Esophagus muscularis mucosa (tissue), 4 donors: ENCODE measurements around the gene ZBTB37. TPM values are rescaled to one million over a fixed set of nuclear protein-coding genes. Genes with fewer than 3 reads are reported as not detected.
"Not testable (repeated sequence)": the region's sequence is repeated elsewhere in the genome, so short reads cannot be mapped to it uniquely, and the experiment has no call there.

Experiments
- DNase-seq: peaks from one replicate; pipeline ENCODE4 v3.0.0-alpha.2; 2017; ENCODE audit errors: extremely low spot score
- H3K27ac ChIP-seq, 4 donors: fragments of 200-600 bp; sonication (generic); replicated peaks in 1 of 4; 1 replicate in 3 of 4; 2 replicates in 1 of 4; pipeline ENCODE4 v1.5.1; 2016 to 2019; ENCODE audit warnings: mild to moderate bottlenecking in 1 of 4
- H3K27me3 ChIP-seq, 4 donors: fragments of 200-600 bp; sonication (generic); one replicate each; pipeline versions ENCODE4 v1.5.1 to v1.6.0; 2016 to 2019
- H3K36me3 ChIP-seq, 4 donors: fragments of 200-600 bp; sonication (generic); one replicate each; pipeline ENCODE4 v1.5.1; 2016 to 2019
- H3K4me1 ChIP-seq, 4 donors: fragments of 200-600 bp; sonication (generic); one replicate each; pipeline ENCODE4 v1.5.1; 2016 to 2019
- H3K4me3 ChIP-seq, 4 donors: fragments of 200-600 bp; sonication (generic); 1 replicate in 2 of 4; 2 replicates in 2 of 4; pipeline ENCODE4 v1.5.1; 2016 to 2019; ENCODE audit warnings: mild to moderate bottlenecking in 4 of 4, moderate library complexity in 1 of 4
- H3K9me3 ChIP-seq, 4 donors: fragments of 200-600 bp; sonication (generic); 1 replicate in 3 of 4; 2 replicates in 1 of 4; pipeline ENCODE4 v1.5.1; 2016 to 2019
- EP300 ChIP-seq: sonication (generic); formaldehyde crosslinking; IDR thresholded peaks from one replicate; pipeline ENCODE4 v1.6.1; 2017; ENCODE audit warnings: antibody characterized with exemption
- POLR2A ChIP-seq: fragments of 450-650 bp; IDR thresholded peaks from one replicate; pipeline ENCODE4 v1.6.1; 2017; ENCODE audit warnings: antibody characterized with exemption, moderate library complexity, mild to moderate bottlenecking, low read depth
- POLR2AphosphoS5 ChIP-seq, 2 donors: sonication (generic); formaldehyde crosslinking; IDR thresholded peaks; one replicate each; pipeline ENCODE4 v1.6.1; 2017; ENCODE audit warnings: antibody characterized with exemption in 2 of 2
- WGBS: methylation state at CpG from one replicate; pipeline ENCODE4 v1.1.5; 2018; 5-methylcytosine and 5-hydroxymethylcytosine counted together
- intact Hi-C: fragments of 100-400 bp; cut with DNase I; formaldehyde crosslinking; loops from one replicate; pipeline ENCODE4 v1.15.1; 2023
- total RNA-seq, 4 donors: library from RNA; depleted of rRNA; stranded (reverse); fragments of >200 nt; gene quantifications; one replicate each; pipeline versions ENCODE4 v1.1.0 to v1.2.1, GENCODE V29; 2016
- TF ChIP-seq, protein P1 (sequence below), 3 experiments: fragments of 200-600 bp in 2 of 3; fragments of 450-650 bp in 1 of 3; sonication (generic) in 2 of 3; IDR thresholded peaks; one replicate each; pipeline ENCODE4 v1.5.1; 2017 to 2019; ENCODE audit warnings: antibody characterized with exemption in 3 of 3, mild to moderate bottlenecking in 2 of 3, moderate library complexity in 1 of 3

ZBTB37 gene
- total RNA-seq, 4 donors from 2014 or later: 6.1 to 9.3 (median 7.0) TPM

- Histone ChIP-seq H3K4me1 (peaks cover 9 to 27% (median 21%) of the 10 kb centered on the region in 4 donors), H3K27ac (no peak overlapping the region), H3K4me3 (no peak overlapping the region), H3K27me3 (no peaks in the 10 kb centered on the region), H3K9me3 (no peaks in the 10 kb centered on the region), H3K36me3 (peaks cover 32 to 95% (median 82%) of the 10 kb centered on the region in 4 donors)
- intact Hi-C loops: no loop called here
- DNase-seq: no peak
- no peak for TF ChIP-seq POLR2A
- 94% methylated on average over 7 of the region's 7 CpGs for WGBS
Observed at GRCh38 chr1:173861731-173862145, 6.4 kb upstream of the ZBTB37 start.

GRCh38 chr1:173862146-173862768 lies 5.9 kb upstream of the ZBTB37 start:
- H3K27me3 ChIP-seq, DNase-seq, H3K4me3 ChIP-seq, H3K9me3 ChIP-seq, H3K27ac ChIP-seq, intact Hi-C loops: not testable (repeated sequence)
- 94% methylated on average over 9 of the region's 13 CpGs for WGBS
- H3K4me1 ChIP-seq: peaks cover 14 to 32% (median 27%) of the 10 kb centered on the region in 4 donors
- peaks cover 32 to 90% (median 79%) of the 10 kb centered on the region in 4 donors for H3K36me3 ChIP-seq

DNA sequence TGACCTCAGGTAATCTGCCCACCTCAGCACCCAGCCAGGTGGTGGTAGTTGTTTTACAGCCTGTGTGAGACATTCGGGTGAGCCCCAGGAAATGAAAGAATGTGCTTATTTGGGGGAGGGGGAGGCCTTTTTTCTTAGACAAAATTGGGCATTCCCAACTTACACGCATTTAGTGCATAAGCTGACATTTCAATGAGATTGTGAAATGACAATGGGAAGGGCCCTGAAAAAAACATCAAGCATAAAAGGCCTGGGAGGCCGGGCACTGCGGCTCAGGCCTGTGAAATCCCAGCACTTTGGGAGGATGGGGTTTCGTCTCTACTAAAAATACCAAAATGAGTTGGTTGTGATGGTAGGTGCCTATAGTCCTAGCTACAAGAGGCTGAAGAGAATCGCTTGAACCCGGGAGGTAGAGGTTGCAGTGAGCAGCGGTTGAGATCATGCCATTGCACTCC lies 5.4 kb upstream of the ZBTB37 start:
- Histone ChIP-seq H3K27ac (no peak overlapping the region), H3K4me1 (peaks cover 14 to 32% (median 30%) of the 10 kb centered on the region in 4 donors), H3K27me3 (no peaks in the 10 kb centered on the region), H3K36me3 (peaks cover 32 to 86% (median 73%) of the 10 kb centered on the region in 4 donors), H3K4me3 (no peak overlapping the region), H3K9me3 (no peaks in the 10 kb centered on the region)
- TF ChIP-seq POLR2A: no peak
- TF ChIP-seq EP300: no peak
- TF ChIP-seq POLR2AphosphoS5 (IDR thresholded peaks at IDR 0.05): no peak
- TF ChIP-seq, protein P1, sequence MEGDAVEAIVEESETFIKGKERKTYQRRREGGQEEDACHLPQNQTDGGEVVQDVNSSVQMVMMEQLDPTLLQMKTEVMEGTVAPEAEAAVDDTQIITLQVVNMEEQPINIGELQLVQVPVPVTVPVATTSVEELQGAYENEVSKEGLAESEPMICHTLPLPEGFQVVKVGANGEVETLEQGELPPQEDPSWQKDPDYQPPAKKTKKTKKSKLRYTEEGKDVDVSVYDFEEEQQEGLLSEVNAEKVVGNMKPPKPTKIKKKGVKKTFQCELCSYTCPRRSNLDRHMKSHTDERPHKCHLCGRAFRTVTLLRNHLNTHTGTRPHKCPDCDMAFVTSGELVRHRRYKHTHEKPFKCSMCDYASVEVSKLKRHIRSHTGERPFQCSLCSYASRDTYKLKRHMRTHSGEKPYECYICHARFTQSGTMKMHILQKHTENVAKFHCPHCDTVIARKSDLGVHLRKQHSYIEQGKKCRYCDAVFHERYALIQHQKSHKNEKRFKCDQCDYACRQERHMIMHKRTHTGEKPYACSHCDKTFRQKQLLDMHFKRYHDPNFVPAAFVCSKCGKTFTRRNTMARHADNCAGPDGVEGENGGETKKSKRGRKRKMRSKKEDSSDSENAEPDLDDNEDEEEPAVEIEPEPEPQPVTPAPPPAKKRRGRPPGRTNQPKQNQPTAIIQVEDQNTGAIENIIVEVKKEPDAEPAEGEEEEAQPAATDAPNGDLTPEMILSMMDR (IDR thresholded peaks at IDR 0.05): no peak
- 62% methylated on average over 8 of the region's 8 CpGs for WGBS
- intact Hi-C loops: no loop called here
- DNase-seq: no peak

GRCh38 chr1:173863224-173864161 lies 4.7 kb upstream of the ZBTB37 start:
- no peaks in the 10 kb centered on the region for H3K27me3 ChIP-seq
- H3K4me3 ChIP-seq: no peak overlapping the region
- intact Hi-C loops: no loop called here
- H3K27ac ChIP-seq: no peak overlapping the region
- TF ChIP-seq POLR2AphosphoS5 (IDR thresholded peaks at IDR 0.05) (no peak), EP300 (no peak), POLR2A (no peak)
- TF ChIP-seq, protein P1 (IDR thresholded peaks at IDR 0.05): no peak
- DNase-seq: no peak
- H3K36me3 ChIP-seq: peaks cover 32 to 79% (median 67%) of the 10 kb centered on the region in 4 donors
- peaks cover 14 to 32% (median 30%) of the 10 kb centered on the region in 4 donors for H3K4me1 ChIP-seq
- H3K9me3 ChIP-seq: no peaks in the 10 kb centered on the region

- no peaks in the 10 kb centered on the region for H3K9me3 ChIP-seq
- H3K36me3 ChIP-seq: peaks cover 32 to 71% (median 60%) of the 10 kb centered on the region in 4 donors
- peaks cover 18 to 39% (median 38%) of the 10 kb centered on the region in 4 donors for H3K4me1 ChIP-seq
- no peaks in the 10 kb centered on the region for H3K27me3 ChIP-seq
- no peak for TF ChIP-seq POLR2A
- no peak for TF ChIP-seq EP300
- TF ChIP-seq POLR2AphosphoS5 (IDR thresholded peaks at IDR 0.05): no peak
- TF ChIP-seq, protein P1 (IDR thresholded peaks at IDR 0.05): no peak
- WGBS: 83% methylated on average over 5 of the region's 5 CpGs
- no peak overlapping the region for H3K4me3 ChIP-seq
- intact Hi-C loops: no loop called here
- DNase-seq: no peak
- H3K27ac ChIP-seq: no peak overlapping the region
Observed at GRCh38 chr1:173864179-173864867, 3.9 kb upstream of the ZBTB37 start.
